ENCODE measurements around the gene EXOC7. TPM values are rescaled to one million over a fixed set of nuclear protein-coding genes. Genes with fewer than 3 reads are reported as not detected.
A peak's percentile ranks its signal among the peaks of the same experiment; 100 is the strongest.

EXOC7 gene
- total and polyA plus RNA-seq, 7 experiments from 2014 or later, result 46.6 to 204 (median 121) TPM

- POLR2A ChIA-PET, result no interaction called here
- Mint-ChIP-seq H3K4me3 (no peak overlapping the region), H3K9me3 (peaks cover 0 to 1% (median 0%) of the 10 kb centered on the region in 11 donors), H3K27me3 (no peaks in the 10 kb centered on the region), H3K4me1 (peaks cover 0 to 11% (median 6%) of the 10 kb centered on the region in 7 donors), H3K36me3 (peaks cover 0 to 27% (median 11%) of the 10 kb centered on the region in 5 donors), H3K27ac (no peak overlapping the region)
- Histone ChIP-seq H3K4me3 (ENCODE audit: low read length) (no peak overlapping the region), H3K36me3 (ENCODE audit: control insufficient read depth in 2 of 3, insufficient read depth in 3 of 3, low read length in 3 of 3) (peaks cover 4 to 99% (median 24%) of the 10 kb centered on the region in 3 experiments), H3K27ac (ENCODE audit: low read depth, low read length) (no peak overlapping the region), H3K4me1 (ENCODE audit: control insufficient read depth in 2 of 2, insufficient read depth in 2 of 2, low read length in 2 of 2) (no peaks in the 10 kb centered on the region), H3K27me3 (ENCODE audit: control insufficient read depth in 2 of 2, insufficient read depth in 2 of 2, low read length in 2 of 2) (no peaks in the 10 kb centered on the region), H3K9me3 (ENCODE audit: control insufficient read depth in 2 of 3, low read length in 3 of 3) (no peaks in the 10 kb centered on the region)
- ATAC-seq, result no peak
- intact Hi-C loops (cut with micrococcal nuclease), result no loop called here
- CTCF ChIA-PET, result no interaction called here
- no peak for DNase-seq
Measured at GRCh38 chr17:76087531-76087930, 16.1 kb downstream of the EXOC7 start.

GRCh38 chr17:76086384-76086783 is 17.2 kb downstream of the EXOC7 start:
- H3K27me3 Mint-ChIP-seq, result no peaks in the 10 kb centered on the region
- H3K9me3 Mint-ChIP-seq, result peaks cover 0 to 1% (median 0%) of the 10 kb centered on the region in 11 donors
- ChIA-PET CTCF (interaction anchor here (0.8 kb wide), 1 partner anchor 215 kb away, joined by 3 read pairs; no protein-coding TSS in a partner anchor), POLR2A (interaction anchor here (0.7 kb wide), 1 partner anchor 207 kb away, joined by 3 read pairs; no protein-coding TSS in a partner anchor)
- intact Hi-C loops (cut with micrococcal nuclease), result no loop called here
- peaks cover 0 to 22% (median 5%) of the 10 kb centered on the region in 5 donors for H3K36me3 Mint-ChIP-seq
- no peaks in the 10 kb centered on the region for H3K27me3 ChIP-seq (ENCODE audit: control insufficient read depth in 2 of 2, insufficient read depth in 2 of 2, low read length in 2 of 2)
- H3K4me3 Mint-ChIP-seq, result no peak overlapping the region
- H3K9me3 ChIP-seq (ENCODE audit: control insufficient read depth in 2 of 3, low read length in 3 of 3), result no peaks in the 10 kb centered on the region
- no peak overlapping the region for H3K27ac ChIP-seq (ENCODE audit: low read depth, low read length)
- ATAC-seq (no peak), DNase-seq (no peak)
- H3K36me3 ChIP-seq (ENCODE audit: control insufficient read depth in 2 of 3, insufficient read depth in 3 of 3, low read length in 3 of 3), result peaks cover 4 to 90% (median 24%) of the 10 kb centered on the region in 3 experiments
- H3K4me1 Mint-ChIP-seq, result peaks cover 0 to 4% (median 4%) of the 10 kb centered on the region in 7 donors
- peak overlapping the region in 1 of 9 donors; percentile 60 for H3K27ac Mint-ChIP-seq
- no peaks in the 10 kb centered on the region for H3K4me1 ChIP-seq (ENCODE audit: control insufficient read depth in 2 of 2, insufficient read depth in 2 of 2, low read length in 2 of 2)
- no peak overlapping the region for H3K4me3 ChIP-seq (ENCODE audit: low read length)

DNA sequence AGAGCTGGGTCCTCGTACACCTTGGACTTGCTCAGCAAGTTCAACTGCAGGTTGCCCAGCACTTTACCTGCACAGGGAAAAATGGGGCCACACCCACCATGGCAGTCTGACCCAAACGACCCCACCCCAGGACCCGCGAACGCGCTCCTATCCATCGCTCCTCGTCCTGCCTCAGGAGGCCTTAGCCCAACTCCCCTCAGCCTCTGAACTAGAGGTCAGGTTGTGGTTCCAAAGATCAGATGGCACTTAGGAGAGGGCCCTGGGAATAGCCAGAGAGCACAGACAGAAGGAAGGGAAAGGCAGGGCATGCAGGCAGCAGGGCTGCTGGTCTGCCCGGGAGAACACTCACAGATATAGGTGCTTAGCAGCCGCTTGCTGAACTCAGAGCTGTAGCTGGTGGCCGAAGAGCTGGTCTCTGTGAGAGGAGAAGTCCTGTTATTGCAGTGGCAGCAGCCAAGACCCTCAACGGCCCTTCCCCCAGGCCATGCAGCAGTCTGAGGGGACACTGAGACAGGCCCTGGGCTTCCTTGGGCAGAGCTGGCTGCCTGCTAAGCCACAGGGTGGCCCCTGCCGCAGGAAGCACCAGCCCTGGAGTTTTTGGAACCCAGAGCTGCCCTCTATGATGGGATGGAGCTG is 17.7 kb downstream of the EXOC7 start:
- no peaks in the 10 kb centered on the region for H3K4me1 ChIP-seq (ENCODE audit: control insufficient read depth in 2 of 2, insufficient read depth in 2 of 2, low read length in 2 of 2)
- ATAC-seq, result no peak
- no peak overlapping the region for H3K27ac ChIP-seq (ENCODE audit: low read depth, low read length)
- no peak for DNase-seq
- H3K27me3 ChIP-seq (ENCODE audit: control insufficient read depth in 2 of 2, insufficient read depth in 2 of 2, low read length in 2 of 2), result no peaks in the 10 kb centered on the region
- H3K36me3 Mint-ChIP-seq, result peaks cover 0 to 18% (median 5%) of the 10 kb centered on the region in 5 donors
- peak overlapping the region in 1 of 9 donors; percentile 60 for H3K27ac Mint-ChIP-seq
- H3K9me3 Mint-ChIP-seq, result peaks cover 0 to 1% (median 0%) of the 10 kb centered on the region in 11 donors
- H3K36me3 ChIP-seq (ENCODE audit: control insufficient read depth in 2 of 3, insufficient read depth in 3 of 3, low read length in 3 of 3), result peaks cover 4 to 84% (median 24%) of the 10 kb centered on the region in 3 experiments
- peaks cover 0 to 4% (median 2%) of the 10 kb centered on the region in 7 donors for H3K4me1 Mint-ChIP-seq
- H3K4me3 Mint-ChIP-seq, result no peak overlapping the region
- H3K9me3 ChIP-seq (ENCODE audit: control insufficient read depth in 2 of 3, low read length in 3 of 3), result no peaks in the 10 kb centered on the region
- no peak overlapping the region for H3K4me3 ChIP-seq (ENCODE audit: low read length)
- no peaks in the 10 kb centered on the region for H3K27me3 Mint-ChIP-seq
- intact Hi-C loops (cut with micrococcal nuclease), result no loop called here
- ChIA-PET CTCF (interaction anchor here (0.6 to 0.8 kb wide), 2 partner anchors 216 to 378 kb away, joined by 3 read pairs; no protein-coding TSS in a partner anchor), POLR2A (interaction anchor here (0.7 kb wide), 1 partner anchor 206 kb away, joined by 3 read pairs; no protein-coding TSS in a partner anchor)

DNA sequence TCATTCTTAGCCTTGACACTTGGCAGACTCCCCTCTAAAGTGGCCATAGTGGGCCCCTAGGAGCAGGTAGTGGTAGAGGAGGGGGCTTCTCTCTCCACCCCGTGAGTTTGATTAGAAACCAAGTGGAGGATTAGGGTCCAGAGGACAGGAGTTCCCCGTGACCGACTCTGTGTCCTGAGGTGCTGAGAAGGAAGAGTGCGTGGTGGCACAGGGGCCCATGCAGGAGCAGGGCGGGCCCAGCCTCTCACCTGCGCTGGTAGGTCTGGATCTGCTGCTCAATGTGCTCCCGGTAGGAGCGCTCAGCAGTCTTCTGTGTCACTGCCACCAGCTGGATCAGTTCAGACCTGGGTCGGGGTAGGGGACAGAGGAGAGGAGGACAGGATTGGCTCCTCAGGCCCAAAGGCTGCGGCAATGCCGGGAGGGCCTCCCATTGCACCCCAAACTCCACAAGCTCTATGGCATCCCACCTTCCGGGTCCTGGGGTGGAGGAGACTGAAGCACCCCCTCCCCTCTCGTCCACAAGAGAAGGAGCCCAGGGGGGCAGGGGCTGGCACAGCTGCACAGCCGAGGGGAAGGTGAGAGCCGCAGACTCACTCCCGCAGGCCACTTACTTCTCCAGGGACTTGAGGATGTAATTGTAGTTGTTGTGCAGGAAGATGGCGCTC is 18.4 kb downstream of the EXOC7 start:
- H3K9me3 ChIP-seq (ENCODE audit: control insufficient read depth in 2 of 3, low read length in 3 of 3), result no peaks in the 10 kb centered on the region
- ChIA-PET CTCF (interaction anchor here (0.6 to 0.7 kb wide), 2 partner anchors 216 to 378 kb away, joined by 3 to 5 read pairs; no protein-coding TSS in a partner anchor), POLR2A (no interaction called here)
- no peak overlapping the region for H3K4me3 Mint-ChIP-seq
- H3K27ac Mint-ChIP-seq, result peak overlapping the region in 2 of 9 donors; percentile 22 to 46
- H3K27me3 ChIP-seq (ENCODE audit: control insufficient read depth in 2 of 2, insufficient read depth in 2 of 2, low read length in 2 of 2), result no peaks in the 10 kb centered on the region
- DNase-seq (no peak), ATAC-seq (no peak)
- H3K9me3 Mint-ChIP-seq, result no peaks in the 10 kb centered on the region
- no peak overlapping the region for H3K4me3 ChIP-seq (ENCODE audit: low read length)
- H3K36me3 ChIP-seq (ENCODE audit: control insufficient read depth in 2 of 3, insufficient read depth in 3 of 3, low read length in 3 of 3), result peaks cover 4 to 78% (median 24%) of the 10 kb centered on the region in 3 experiments
- intact Hi-C loops (cut with micrococcal nuclease), result no loop called here
- no peaks in the 10 kb centered on the region for H3K4me1 ChIP-seq (ENCODE audit: control insufficient read depth in 2 of 2, insufficient read depth in 2 of 2, low read length in 2 of 2)
- H3K4me1 Mint-ChIP-seq, result peaks cover 0 to 6% (median 4%) of the 10 kb centered on the region in 7 donors
- no peaks in the 10 kb centered on the region for H3K27me3 Mint-ChIP-seq
- no peak overlapping the region for H3K27ac ChIP-seq (ENCODE audit: low read depth, low read length)
- H3K36me3 Mint-ChIP-seq, result peaks cover 0 to 18% (median 5%) of the 10 kb centered on the region in 5 donors

- ATAC-seq, result no peak
- POLR2A ChIA-PET, result interaction anchor here (1.4 kb wide), 1 partner anchor 10 kb away, joined by 4 read pairs; the partner anchor contains the start of gene GALR2
Measured at GRCh38 chr17:76083536-76084182, 19.9 kb downstream of the EXOC7 start.

More at GRCh38 chr17:76083536-76084182, 19.9 kb downstream of the EXOC7 start:
- Histone ChIP-seq H3K36me3 (ENCODE audit: control insufficient read depth in 2 of 3, insufficient read depth in 3 of 3, low read length in 3 of 3) (peaks cover 0 to 62% (median 16%) of the 10 kb centered on the region in 3 experiments), H3K4me1 (ENCODE audit: control insufficient read depth in 2 of 2, insufficient read depth in 2 of 2, low read length in 2 of 2) (peaks cover 0 to 12% of the 10 kb centered on the region in 2 donors), H3K27me3 (ENCODE audit: control insufficient read depth in 2 of 2, insufficient read depth in 2 of 2, low read length in 2 of 2) (no peaks in the 10 kb centered on the region), H3K4me3 (ENCODE audit: low read length) (no peak overlapping the region), H3K9me3 (ENCODE audit: control insufficient read depth in 2 of 3, low read length in 3 of 3) (no peaks in the 10 kb centered on the region), H3K27ac (ENCODE audit: low read depth, low read length) (no peak overlapping the region)
- Mint-ChIP-seq H3K27ac (peak overlapping the region in 3 of 9 donors; percentile 6 to 31 (median 17)), H3K36me3 (peaks cover 0 to 10% (median 5%) of the 10 kb centered on the region in 5 donors), H3K4me3 (no peak overlapping the region), H3K4me1 (peaks cover 4 to 21% (median 14%) of the 10 kb centered on the region in 7 donors), H3K9me3 (no peaks in the 10 kb centered on the region), H3K27me3 (peaks cover 0 to 13% (median 0%) of the 10 kb centered on the region in 5 donors)
- DNase-seq, result no peak
- CTCF ChIA-PET, result interaction anchor here (0.7 to 1.0 kb wide), 2 partner anchors 69 to 213 kb away, joined by 3 read pairs; no protein-coding TSS in a partner anchor
- intact Hi-C loops (cut with micrococcal nuclease), result no loop called here

Data from naive thymus-derived CD4-positive, alpha-beta T cell (primary cell).